Activated T-helper 17 cell treated with anti-CD3 and anti-CD28 coated beads, Interleukin-2, amount 50 U/mL, for 72 hours (primary cell): ENCODE data around the gene ITPK1. TPM values are rescaled to one million over a fixed set of nuclear protein-coding genes. Genes with fewer than 3 reads are reported as not detected.
"Not testable (repeated sequence)": the region's sequence is repeated elsewhere in the genome, so short reads cannot be mapped to it uniquely, and the experiment has no call there.

Experiments
- ATAC-seq: fragments of 150-1000 bp; cut with Tn5 transposase; replicated peaks from 2 replicates; pipeline ENCODE4 v1.10.0; 2021; ENCODE audit warnings: mild to moderate bottlenecking, moderate library complexity
- H3K27ac Mint-ChIP-seq: one replicate; pipeline ENCODE4 v1.8.0; 2022; ENCODE audit warnings: mixed read lengths
- H3K27me3 Mint-ChIP-seq: one replicate; pipeline ENCODE4 v1.8.0; 2022; ENCODE audit warnings: mixed read lengths
- H3K36me3 Mint-ChIP-seq: one replicate; pipeline ENCODE4 v1.8.0; 2022; ENCODE audit warnings: low read depth, mild to moderate bottlenecking, mixed read lengths
- H3K4me1 Mint-ChIP-seq: one replicate; pipeline ENCODE4 v1.8.0; 2022; ENCODE audit warnings: mixed read lengths
- H3K4me3 Mint-ChIP-seq: one replicate; pipeline ENCODE4 v1.8.0; 2022; ENCODE audit warnings: mild to moderate bottlenecking, mixed read lengths
- H3K9me3 Mint-ChIP-seq: one replicate; pipeline ENCODE4 v1.8.0; 2022; ENCODE audit warnings: mixed read lengths
- total RNA-seq, 2 donors: library from RNA; stranded (reverse); gene quantifications; one replicate each; pipeline ENCODE4 v1.2.3, GENCODE V29; 2022

ITPK1 gene
- total RNA-seq, 2 donors from 2014 or later = 32.1 to 48.9 TPM

DNA sequence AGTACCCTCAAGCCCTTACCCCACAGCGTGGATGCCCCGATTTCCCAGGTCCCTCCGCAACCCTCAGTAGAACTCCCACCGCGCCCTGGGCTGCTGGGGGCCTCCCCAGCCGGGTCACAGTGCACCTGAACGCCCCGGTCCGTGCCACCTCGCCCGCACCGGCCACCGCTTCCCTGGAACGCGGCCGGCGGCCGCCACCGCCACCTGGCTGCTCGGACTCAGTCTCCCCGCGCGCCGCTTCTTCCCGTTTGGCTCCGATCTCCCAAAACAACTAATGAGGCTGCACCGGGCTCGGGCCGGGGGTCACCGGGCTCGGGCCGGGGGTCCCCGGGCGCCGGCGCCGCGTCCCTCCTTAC, 1.0 kb downstream of the ITPK1 start:
- peaks cover 12% of the 10 kb centered on the region for H3K4me1 Mint-ChIP-seq
- ATAC-seq = no peak
- H3K27ac Mint-ChIP-seq = no peak overlapping the region
- no peaks in the 10 kb centered on the region for H3K9me3 Mint-ChIP-seq
- H3K4me3 Mint-ChIP-seq = peak overlapping the region; percentile 84
- no peaks in the 10 kb centered on the region for H3K36me3 Mint-ChIP-seq
- H3K27me3 Mint-ChIP-seq = no peaks in the 10 kb centered on the region

GRCh38 chr14:93114068-93114710, 1.5 kb downstream of the ITPK1 start:
- H3K36me3 Mint-ChIP-seq = no peaks in the 10 kb centered on the region

DNA sequence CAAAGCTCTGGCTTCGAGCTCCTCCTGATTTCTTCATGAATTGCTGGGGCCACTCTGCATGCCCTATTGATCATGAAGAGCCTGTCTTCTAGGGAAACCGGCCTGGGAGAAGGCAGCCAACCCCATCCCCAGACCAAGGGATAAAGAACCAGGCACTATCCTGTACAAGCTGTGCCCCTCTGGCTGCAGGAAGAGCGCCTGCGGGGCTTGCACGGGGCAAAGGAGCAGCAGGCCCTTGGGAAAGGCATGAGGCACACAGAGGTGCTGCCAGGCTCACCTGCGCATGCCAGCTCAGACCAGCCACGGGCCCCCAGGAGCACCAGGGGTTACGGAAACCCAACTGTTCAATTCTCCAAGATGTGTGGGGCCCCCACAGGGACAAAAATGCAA, 2.1 kb downstream of the ITPK1 start:
- no peaks in the 10 kb centered on the region for H3K36me3 Mint-ChIP-seq
- no peaks in the 10 kb centered on the region for H3K9me3 Mint-ChIP-seq
- H3K4me3 Mint-ChIP-seq = peak overlapping the region; percentile 84
- no peak for ATAC-seq
- H3K27me3 Mint-ChIP-seq = no peaks in the 10 kb centered on the region
- H3K27ac Mint-ChIP-seq = peak overlapping the region; percentile 84
- H3K4me1 Mint-ChIP-seq = peaks cover 12% of the 10 kb centered on the region

More at GRCh38 chr14:93114068-93114710, 1.5 kb downstream of the ITPK1 start:
- H3K4me3 Mint-ChIP-seq = peak overlapping the region; percentile 84
- no peaks in the 10 kb centered on the region for H3K27me3 Mint-ChIP-seq
- H3K4me1 Mint-ChIP-seq = peaks cover 12% of the 10 kb centered on the region
- no peaks in the 10 kb centered on the region for H3K9me3 Mint-ChIP-seq
- no peak for ATAC-seq
- no peak overlapping the region for H3K27ac Mint-ChIP-seq

DNA sequence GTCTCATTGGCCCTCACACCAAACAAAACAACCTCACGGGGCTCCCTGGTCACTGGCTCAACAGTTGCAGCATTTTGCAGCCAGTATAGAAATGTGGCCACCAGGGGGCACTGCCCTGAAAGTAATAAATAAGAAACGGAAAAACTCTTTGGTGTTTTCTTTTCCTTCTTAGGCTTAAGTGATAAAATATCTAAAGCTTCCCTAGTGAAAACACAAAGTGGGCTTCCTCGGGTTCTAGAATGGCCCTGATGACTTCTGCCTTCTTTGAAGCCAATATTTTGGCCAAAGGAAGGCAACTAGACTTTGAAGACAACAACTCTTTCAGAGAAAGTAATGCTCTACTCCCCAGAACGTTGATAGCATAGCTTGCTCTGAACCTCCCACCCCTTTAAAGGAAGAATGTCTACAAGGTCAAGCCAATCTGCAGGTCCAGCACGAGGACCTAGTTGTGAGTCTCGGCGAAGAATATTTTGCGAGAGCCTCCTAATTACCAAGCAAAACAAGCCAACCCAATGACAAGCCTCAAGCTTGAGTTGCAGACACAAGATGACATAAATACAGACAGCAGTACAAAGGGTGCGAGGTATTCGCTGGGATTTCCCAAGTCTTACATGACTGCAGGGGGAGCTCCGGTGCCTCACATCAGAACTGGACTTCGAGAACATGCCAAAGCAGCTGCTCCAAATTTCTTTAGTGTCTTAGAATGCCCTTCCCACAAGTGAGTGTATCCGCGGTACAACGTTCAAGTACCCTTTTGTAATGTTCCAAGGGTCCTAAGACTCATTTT, 2.6 kb downstream of the ITPK1 start:
- no peaks in the 10 kb centered on the region for H3K27me3 Mint-ChIP-seq
- H3K4me3 Mint-ChIP-seq = peak overlapping the region; percentile 84
- H3K9me3 Mint-ChIP-seq = no peaks in the 10 kb centered on the region
- H3K4me1 Mint-ChIP-seq = peaks cover 12% of the 10 kb centered on the region
- peak overlapping the region; percentile 84 for H3K27ac Mint-ChIP-seq
- peak; percentile 25 for ATAC-seq
- no peaks in the 10 kb centered on the region for H3K36me3 Mint-ChIP-seq

DNA sequence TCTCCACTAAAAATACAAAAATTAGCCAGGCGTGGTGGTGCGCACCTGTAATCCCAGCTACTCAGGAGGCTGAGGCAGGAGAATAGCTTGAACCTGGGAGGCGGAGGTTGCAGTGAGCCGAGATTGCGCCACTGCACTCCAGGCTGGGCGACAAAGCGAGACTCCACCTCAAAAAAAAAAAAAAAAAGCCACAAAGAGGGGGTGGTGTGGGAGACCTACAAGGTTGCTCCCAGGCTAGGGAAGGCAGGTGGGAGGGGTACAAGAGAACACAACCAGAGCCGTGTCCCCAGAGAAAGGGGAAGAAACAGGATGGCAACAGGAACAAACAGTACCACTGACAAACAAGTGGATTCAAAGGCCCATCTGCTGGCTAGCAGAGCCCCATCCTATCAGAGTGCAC, 4.2 kb downstream of the ITPK1 start:
- not testable (repeated sequence) for ATAC-seq, H3K27ac Mint-ChIP-seq, H3K27me3 Mint-ChIP-seq, H3K4me3 Mint-ChIP-seq, H3K9me3 Mint-ChIP-seq, H3K36me3 Mint-ChIP-seq
- H3K4me1 Mint-ChIP-seq = peaks cover 17% of the 10 kb centered on the region

GRCh38 chr14:93110856-93111419, 4.8 kb downstream of the ITPK1 start:
- ATAC-seq = no peak
- Mint-ChIP-seq H3K4me3 (no peak overlapping the region), H3K9me3 (no peaks in the 10 kb centered on the region), H3K27ac (no peak overlapping the region), H3K36me3 (no peaks in the 10 kb centered on the region), H3K4me1 (peaks cover 17% of the 10 kb centered on the region), H3K27me3 (no peaks in the 10 kb centered on the region)

DNA sequence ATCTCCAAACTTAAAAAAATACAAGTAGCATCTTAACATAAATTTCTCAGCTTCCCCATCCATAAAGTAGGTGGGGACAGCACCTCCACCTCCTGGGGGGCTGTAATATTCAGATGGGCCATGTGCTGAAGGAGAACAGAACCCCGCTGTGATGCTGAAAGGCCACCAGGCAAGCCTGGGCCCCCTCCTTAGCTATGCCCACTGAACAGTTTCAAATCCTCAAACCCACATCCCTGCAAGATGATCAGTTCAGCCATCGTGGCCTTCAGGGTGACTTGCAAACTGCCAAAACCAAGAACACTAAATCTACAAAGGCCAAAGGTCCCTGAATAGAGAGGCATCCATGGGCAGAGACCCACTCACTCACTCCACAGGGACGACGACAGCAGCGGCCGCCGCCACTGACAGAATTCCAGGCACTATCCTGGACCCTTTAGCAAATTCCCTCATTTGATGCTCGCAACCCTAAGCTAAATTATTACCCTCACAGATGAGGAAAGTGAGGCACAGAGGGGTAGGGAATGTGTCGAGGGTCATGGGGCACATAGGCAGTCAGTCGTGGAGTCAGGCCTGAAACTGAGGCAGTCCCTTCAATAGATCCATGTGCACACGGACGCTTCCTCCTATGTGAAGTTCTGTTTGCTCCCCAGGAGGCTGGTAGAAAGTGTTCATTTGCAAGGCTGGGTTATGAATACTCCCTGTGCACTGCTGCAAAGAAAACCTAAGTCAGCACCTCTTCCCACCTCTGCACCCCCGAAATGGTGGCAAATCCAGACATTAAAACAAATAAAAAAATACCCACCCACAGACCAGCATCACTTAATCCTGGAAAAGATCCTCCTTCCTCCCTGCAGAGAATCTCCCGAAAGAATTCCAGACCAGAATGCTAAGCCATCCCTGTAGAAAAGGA, 5.9 kb downstream of the ITPK1 start:
- H3K36me3 Mint-ChIP-seq = no peaks in the 10 kb centered on the region
- H3K4me3 Mint-ChIP-seq = no peak overlapping the region
- no peak overlapping the region for H3K27ac Mint-ChIP-seq
- H3K9me3 Mint-ChIP-seq = no peaks in the 10 kb centered on the region
- ATAC-seq = no peak
- H3K4me1 Mint-ChIP-seq = peaks cover 17% of the 10 kb centered on the region
- no peaks in the 10 kb centered on the region for H3K27me3 Mint-ChIP-seq

DNA sequence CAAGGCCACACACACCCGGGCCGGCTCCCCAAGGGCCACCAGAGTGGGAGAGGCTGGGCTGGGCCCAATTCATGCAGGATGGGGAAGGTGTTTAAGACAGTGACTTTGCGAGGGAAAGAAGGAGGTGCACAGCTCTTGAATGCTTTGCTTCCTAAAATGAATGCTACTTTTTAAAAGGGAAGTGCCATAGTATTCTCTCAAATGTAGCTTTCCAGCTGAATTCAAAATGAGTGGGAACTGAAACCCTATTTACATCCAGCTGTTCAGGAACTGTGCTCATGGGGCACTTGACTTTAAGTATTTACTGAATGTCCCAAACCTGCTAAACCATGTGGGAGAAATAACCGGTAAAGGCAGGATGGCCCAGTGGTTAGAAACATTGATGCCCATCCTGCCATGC, 7.6 kb downstream of the ITPK1 start:
- Mint-ChIP-seq H3K27me3 (no peaks in the 10 kb centered on the region), H3K27ac (no peak overlapping the region), H3K4me3 (no peak overlapping the region), H3K9me3 (no peaks in the 10 kb centered on the region), H3K4me1 (peaks cover 17% of the 10 kb centered on the region), H3K36me3 (no peaks in the 10 kb centered on the region)
- ATAC-seq = no peak

DNA sequence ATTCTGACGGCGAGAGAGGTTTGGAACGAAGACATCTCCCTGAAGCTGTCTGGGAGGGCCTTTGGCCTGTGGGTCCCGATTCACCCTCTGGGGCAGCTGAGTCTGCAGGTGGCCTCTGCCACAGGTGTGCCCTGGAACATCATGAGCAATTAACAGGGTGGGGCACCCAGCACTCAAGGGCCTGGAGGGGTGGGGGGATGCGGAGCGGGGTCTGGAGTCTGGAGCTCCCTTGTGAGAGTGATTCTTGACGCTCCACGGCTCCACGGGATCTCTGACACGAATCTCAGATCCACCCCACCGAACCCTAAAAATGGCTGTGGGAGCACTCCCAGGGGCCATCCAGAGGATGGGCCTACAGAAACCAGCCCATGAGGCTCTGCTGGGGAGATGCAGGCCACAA, 8.3 kb downstream of the ITPK1 start:
- Mint-ChIP-seq H3K27ac (no peak overlapping the region), H3K27me3 (no peaks in the 10 kb centered on the region), H3K4me3 (no peak overlapping the region), H3K9me3 (no peaks in the 10 kb centered on the region), H3K4me1 (peaks cover 11% of the 10 kb centered on the region), H3K36me3 (no peaks in the 10 kb centered on the region)
- ATAC-seq = no peak

DNA sequence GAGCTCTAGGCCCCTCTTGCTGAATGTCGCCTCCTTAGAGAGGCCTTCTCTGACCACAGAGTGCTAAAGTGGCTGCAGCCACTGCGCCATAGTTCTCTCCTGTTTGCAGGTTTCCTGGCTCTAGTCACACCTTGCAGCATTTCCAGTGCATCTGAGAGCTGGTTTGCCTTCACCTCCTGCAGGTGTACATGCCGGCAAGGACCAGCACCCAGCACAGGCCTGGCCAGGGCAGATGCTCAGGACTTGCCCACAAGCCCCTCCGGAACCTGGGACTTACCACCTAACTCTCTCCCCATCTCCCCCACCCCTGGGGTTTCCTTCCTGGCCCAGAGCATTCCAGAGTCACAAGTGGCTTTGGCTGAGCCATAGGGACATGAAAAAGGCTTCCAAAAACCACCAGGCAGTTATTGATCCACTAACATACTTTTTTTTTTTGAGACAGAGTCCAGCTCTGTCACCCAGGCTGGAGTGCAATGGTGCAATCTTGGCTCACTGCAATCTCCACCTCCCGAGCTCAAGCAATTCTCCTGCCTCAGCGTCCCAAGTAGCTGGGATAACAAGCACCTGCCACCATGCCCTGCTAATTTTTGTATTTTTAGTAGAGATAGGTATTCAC, 9.1 kb downstream of the ITPK1 start:
- Mint-ChIP-seq H3K4me1 (peaks cover 11% of the 10 kb centered on the region), H3K27ac (no peak overlapping the region), H3K27me3 (no peaks in the 10 kb centered on the region), H3K36me3 (no peaks in the 10 kb centered on the region), H3K4me3 (no peak overlapping the region), H3K9me3 (no peaks in the 10 kb centered on the region)
- ATAC-seq = no peak

GRCh38 chr14:93105856-93106255, 9.9 kb downstream of the ITPK1 start:
- H3K4me1 Mint-ChIP-seq = peaks cover 11% of the 10 kb centered on the region
- not testable (repeated sequence) for ATAC-seq, H3K9me3 Mint-ChIP-seq, H3K27ac Mint-ChIP-seq, H3K36me3 Mint-ChIP-seq, H3K27me3 Mint-ChIP-seq, H3K4me3 Mint-ChIP-seq

DNA sequence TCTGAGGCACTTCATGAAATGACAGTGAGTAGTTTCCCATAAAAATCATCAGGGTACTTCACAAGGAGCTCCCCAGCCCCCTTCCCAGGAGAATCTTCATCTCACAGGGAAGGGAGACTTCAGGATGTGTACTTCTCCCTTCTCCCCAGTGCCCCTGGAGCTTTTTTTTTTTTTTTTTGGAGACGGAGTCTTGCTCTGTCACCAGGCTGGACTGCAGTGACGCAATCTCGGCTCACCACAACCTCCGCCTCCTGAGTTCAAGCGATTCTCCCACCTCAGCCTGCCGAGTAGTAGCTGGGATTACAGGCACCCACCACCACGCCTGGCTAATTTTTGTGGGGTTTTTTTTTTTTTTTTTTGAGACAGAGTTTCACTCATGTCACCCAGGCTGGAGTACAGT, 10.4 kb downstream of the ITPK1 start:
- no peaks in the 10 kb centered on the region for H3K27me3 Mint-ChIP-seq
- H3K9me3 Mint-ChIP-seq = no peaks in the 10 kb centered on the region
- no peak overlapping the region for H3K27ac Mint-ChIP-seq
- peaks cover 11% of the 10 kb centered on the region for H3K4me1 Mint-ChIP-seq
- no peak overlapping the region for H3K4me3 Mint-ChIP-seq
- ATAC-seq = no peak
- H3K36me3 Mint-ChIP-seq = no peaks in the 10 kb centered on the region

DNA sequence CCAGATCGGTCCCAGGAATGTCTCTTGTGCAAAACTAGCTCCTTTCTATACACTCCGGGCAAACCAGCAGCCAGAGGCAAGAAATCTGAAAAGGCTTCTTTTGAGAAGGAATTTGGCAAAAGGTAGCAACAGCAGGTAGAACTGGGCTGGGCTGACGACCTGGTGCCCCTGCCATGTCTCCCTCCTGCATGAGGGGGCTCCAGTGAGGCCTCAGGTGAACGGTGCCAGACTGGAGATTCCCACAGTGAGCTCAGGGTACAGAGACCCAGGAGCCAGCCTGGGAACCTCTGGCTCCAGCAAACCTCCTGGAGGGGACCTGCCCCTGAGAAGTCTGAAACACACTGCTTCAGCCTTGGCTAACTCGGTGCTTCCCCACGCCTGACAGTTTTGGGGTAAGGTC, 10.8 kb downstream of the ITPK1 start:
- Mint-ChIP-seq H3K36me3 (no peaks in the 10 kb centered on the region), H3K27ac (no peak overlapping the region), H3K4me1 (peaks cover 11% of the 10 kb centered on the region), H3K4me3 (peak overlapping the region; percentile 86), H3K9me3 (no peaks in the 10 kb centered on the region), H3K27me3 (no peaks in the 10 kb centered on the region)
- ATAC-seq = no peak
